ENCODE data around the gene CYLD.

GRCh38 chr16:50697421-50697715 lies 44.5 kb upstream of the CYLD start:
- TF ChIP-seq CTCF (IDR thresholded peaks at IDR 0.05) (no peak), POLR2A (IDR thresholded peaks at IDR 0.05) (no peak)

Data from adrenal gland (tissue), 5 donors.